Right kidney (tissue), 1 donor: ENCODE results near the gene MAP3K13.
A peak's percentile ranks its signal among the peaks of the same experiment; 100 is the strongest.
"Not testable (repeated sequence)": the region's sequence is repeated elsewhere in the genome, so short reads cannot be mapped to it uniquely, and the experiment has no call there.

Experiments
- DNase-seq: peaks from one replicate; pipeline ENCODE4 v3.0.0-alpha.2; 2016

The MAP3K13 gene

GRCh38 chr3:185448107-185448506 is 85.2 kb downstream of the MAP3K13 start:
- no peak for DNase-seq

GRCh38 chr3:185451432-185451831 is 88.5 kb downstream of the MAP3K13 start:
- not testable (repeated sequence) for DNase-seq

- no peak for DNase-seq
These were observed 94.4 kb downstream of the MAP3K13 start for GRCh38 chr3:185457376-185457775.

- no peak for DNase-seq
These were observed 97.4 kb downstream of the MAP3K13 start for GRCh38 chr3:185460309-185460708.

GRCh38 chr3:185460719-185461350 is 97.9 kb downstream of the MAP3K13 start:
- DNase-seq: no peak

- DNase-seq: no peak
These were observed 102.5 kb downstream of the MAP3K13 start for GRCh38 chr3:185465471-185465870.

GRCh38 chr3:185466123-185466522 is 103.2 kb downstream of the MAP3K13 start:
- DNase-seq: not testable (repeated sequence)

- no peak for DNase-seq
These were observed 106.6 kb downstream of the MAP3K13 start for GRCh38 chr3:185469542-185469941.

- no peak for DNase-seq
These were observed 107.4 kb downstream of the MAP3K13 start for GRCh38 chr3:185470323-185470722.

- no peak for DNase-seq
These were observed 110.4 kb downstream of the MAP3K13 start for GRCh38 chr3:185473290-185473815.

GRCh38 chr3:185474922-185475321 is 112.0 kb downstream of the MAP3K13 start:
- DNase-seq: not testable (repeated sequence)

- DNase-seq: no peak
These were observed 114.4 kb downstream of the MAP3K13 start for GRCh38 chr3:185477316-185477715.

- DNase-seq: no peak
These were observed 116.5 kb downstream of the MAP3K13 start for GRCh38 chr3:185479373-185479945.

- no peak for DNase-seq
These were observed 121.4 kb downstream of the MAP3K13 start for GRCh38 chr3:185484296-185484695.

- no peak for DNase-seq
These were observed 123.5 kb downstream of the MAP3K13 start for GRCh38 chr3:185486394-185486793.

GRCh38 chr3:185488465-185488864 is 125.5 kb downstream of the MAP3K13 start:
- DNase-seq: no peak

GRCh38 chr3:185489462-185489861 is 126.5 kb downstream of the MAP3K13 start:
- DNase-seq: no peak

- no peak for DNase-seq
These were observed 127.3 kb downstream of the MAP3K13 start for GRCh38 chr3:185490241-185490640.

GRCh38 chr3:185498503-185499396 is 135.8 kb downstream of the MAP3K13 start, which contains the start of gene TMEM41A:
Gene TMEM41A (minus strand): TSS chr3:185499035. CDS start chr3:185498961, 74 bp downstream.
- DNase-seq: peak; percentile 95

- no peak for DNase-seq
These were observed 140.1 kb downstream of the MAP3K13 start for GRCh38 chr3:185502987-185503386.

- no peak for DNase-seq
These were observed 140.6 kb downstream of the MAP3K13 start for GRCh38 chr3:185503521-185503920.

GRCh38 chr3:185504636-185505035 is 141.7 kb downstream of the MAP3K13 start:
- DNase-seq: no peak

- DNase-seq: no peak
These were observed 144.9 kb downstream of the MAP3K13 start for GRCh38 chr3:185507883-185508282.
